ENCODE data around the gene ANKFY1. TPM values are rescaled to one million over a fixed set of nuclear protein-coding genes. Genes with fewer than 3 reads are reported as not detected.

ANKFY1 gene
- total RNA-seq, 1 experiment from 2014 or later: 18.5 TPM

DNA sequence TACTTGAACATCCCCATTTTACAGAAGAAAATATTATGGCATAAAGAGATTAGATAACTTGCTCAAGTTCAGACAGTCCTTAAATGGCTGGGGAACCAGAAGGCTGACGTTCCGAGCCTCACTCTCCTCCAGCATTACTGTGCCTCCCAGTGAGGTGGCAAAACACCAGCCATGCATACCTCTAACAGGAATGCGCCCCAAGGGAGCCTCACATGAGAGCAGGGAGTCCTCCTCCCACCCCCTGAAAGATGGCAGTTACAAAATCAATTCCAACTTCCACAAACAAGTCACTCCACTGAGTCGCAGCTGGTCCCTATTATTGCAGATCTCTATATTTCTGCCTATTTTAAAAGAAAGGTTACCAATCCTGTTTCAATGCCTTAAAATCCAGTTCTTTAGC, 55.5 kb downstream of the ANKFY1 start:
- no TSS peak for BruUV-seq (replicated peaks)
- no peak for ATAC-seq
- Histone ChIP-seq H3K4me3 (ENCODE audit: low read length) (no peak overlapping the region), H3K36me3 (ENCODE audit: low read depth, low read length) (peaks cover 17% of the 10 kb centered on the region), H3K4me2 (ENCODE audit: low read length) (no peak overlapping the region), H3K79me2 (ENCODE audit: low read length) (no peaks in the 10 kb centered on the region), H3K27ac (ENCODE audit: low read length) (no peak overlapping the region), H3K4me1 (ENCODE audit: insufficient read depth, low read length) (no peaks in the 10 kb centered on the region), H2AFZ (ENCODE audit: low read length) (no peak overlapping the region), H3K9ac (ENCODE audit: low read length) (no peak overlapping the region), H3F3A (ENCODE audit: low read length, unreplicated experiment) (no peaks in the 10 kb centered on the region), H3K9me2 (replicated peaks; ENCODE audit: low read length) (no peaks in the 10 kb centered on the region), H3K27me3 (ENCODE audit: low read length) (no peaks in the 10 kb centered on the region), H4K20me1 (ENCODE audit: low read length) (no peaks in the 10 kb centered on the region), H3K9me3 (ENCODE audit: low read length) (no peaks in the 10 kb centered on the region)
- TF ChIP-seq EZH2 (IDR thresholded peaks at IDR 0.05; ENCODE audit: low read length, unreplicated experiment): no peak
- no peak for TF ChIP-seq EZH2phosphoT487 (IDR thresholded peaks at IDR 0.05; ENCODE audit: borderline replicate concordance, low read length)
- TF ChIP-seq, protein P1, sequence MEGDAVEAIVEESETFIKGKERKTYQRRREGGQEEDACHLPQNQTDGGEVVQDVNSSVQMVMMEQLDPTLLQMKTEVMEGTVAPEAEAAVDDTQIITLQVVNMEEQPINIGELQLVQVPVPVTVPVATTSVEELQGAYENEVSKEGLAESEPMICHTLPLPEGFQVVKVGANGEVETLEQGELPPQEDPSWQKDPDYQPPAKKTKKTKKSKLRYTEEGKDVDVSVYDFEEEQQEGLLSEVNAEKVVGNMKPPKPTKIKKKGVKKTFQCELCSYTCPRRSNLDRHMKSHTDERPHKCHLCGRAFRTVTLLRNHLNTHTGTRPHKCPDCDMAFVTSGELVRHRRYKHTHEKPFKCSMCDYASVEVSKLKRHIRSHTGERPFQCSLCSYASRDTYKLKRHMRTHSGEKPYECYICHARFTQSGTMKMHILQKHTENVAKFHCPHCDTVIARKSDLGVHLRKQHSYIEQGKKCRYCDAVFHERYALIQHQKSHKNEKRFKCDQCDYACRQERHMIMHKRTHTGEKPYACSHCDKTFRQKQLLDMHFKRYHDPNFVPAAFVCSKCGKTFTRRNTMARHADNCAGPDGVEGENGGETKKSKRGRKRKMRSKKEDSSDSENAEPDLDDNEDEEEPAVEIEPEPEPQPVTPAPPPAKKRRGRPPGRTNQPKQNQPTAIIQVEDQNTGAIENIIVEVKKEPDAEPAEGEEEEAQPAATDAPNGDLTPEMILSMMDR (conservative IDR thresholded peaks at IDR 0.05; ENCODE audit: low read depth, low read length): no peak
- CTCF ChIA-PET: no interaction called here
- POLR2A ChIA-PET (ENCODE audit: unreplicated experiment): no interaction called here
- intact Hi-C loops (cut with micrococcal nuclease): no loop called here
- DNase-seq: no peak

DNA sequence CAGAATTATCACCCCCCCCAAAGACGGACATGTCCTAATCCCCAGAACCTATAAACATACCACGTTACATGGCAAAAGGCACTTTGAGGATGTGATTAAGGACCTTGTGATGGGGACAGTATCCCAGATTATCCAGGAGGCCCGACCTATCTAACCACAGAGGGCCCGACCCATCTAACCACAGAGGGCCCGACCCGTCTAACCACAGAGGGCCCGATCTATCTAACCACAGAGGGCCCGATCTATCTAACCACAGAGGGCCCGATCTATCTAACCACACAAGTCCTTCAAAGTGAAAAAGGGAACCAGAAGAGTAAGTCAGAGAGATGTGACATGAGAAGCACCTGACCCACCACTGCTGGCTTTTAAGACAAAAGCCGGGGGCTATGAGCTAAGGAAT, 56.8 kb downstream of the ANKFY1 start:
- Histone ChIP-seq H3K9me3 (ENCODE audit: low read length) (no peaks in the 10 kb centered on the region), H3K9me2 (replicated peaks; ENCODE audit: low read length) (no peaks in the 10 kb centered on the region), H3K36me3 (ENCODE audit: low read depth, low read length) (peaks cover 17% of the 10 kb centered on the region), H3K4me2 (ENCODE audit: low read length) (no peak overlapping the region), H3K9ac (ENCODE audit: low read length) (no peak overlapping the region), H3F3A (ENCODE audit: low read length, unreplicated experiment) (no peaks in the 10 kb centered on the region), H4K20me1 (ENCODE audit: low read length) (no peaks in the 10 kb centered on the region), H3K79me2 (ENCODE audit: low read length) (no peaks in the 10 kb centered on the region), H3K27me3 (ENCODE audit: low read length) (no peaks in the 10 kb centered on the region), H3K4me3 (ENCODE audit: low read length) (no peak overlapping the region), H3K4me1 (ENCODE audit: insufficient read depth, low read length) (no peaks in the 10 kb centered on the region), H2AFZ (ENCODE audit: low read length) (no peak overlapping the region), H3K27ac (ENCODE audit: low read length) (no peak overlapping the region)
- DNase-seq: no peak
- no peak for ATAC-seq
- POLR2A ChIA-PET (ENCODE audit: unreplicated experiment): no interaction called here
- intact Hi-C loops (cut with micrococcal nuclease): no loop called here
- no TSS peak for BruUV-seq (replicated peaks)
- CTCF ChIA-PET: interaction anchor here (0.6 kb wide), 1 partner anchor 46 kb away, joined by 5 read pairs; no protein-coding TSS in a partner anchor
- TF ChIP-seq, protein P1 (conservative IDR thresholded peaks at IDR 0.05; ENCODE audit: low read depth, low read length): no peak
- no peak for TF ChIP-seq EZH2phosphoT487 (IDR thresholded peaks at IDR 0.05; ENCODE audit: borderline replicate concordance, low read length)
- TF ChIP-seq EZH2 (IDR thresholded peaks at IDR 0.05; ENCODE audit: low read length, unreplicated experiment): no peak

DNA sequence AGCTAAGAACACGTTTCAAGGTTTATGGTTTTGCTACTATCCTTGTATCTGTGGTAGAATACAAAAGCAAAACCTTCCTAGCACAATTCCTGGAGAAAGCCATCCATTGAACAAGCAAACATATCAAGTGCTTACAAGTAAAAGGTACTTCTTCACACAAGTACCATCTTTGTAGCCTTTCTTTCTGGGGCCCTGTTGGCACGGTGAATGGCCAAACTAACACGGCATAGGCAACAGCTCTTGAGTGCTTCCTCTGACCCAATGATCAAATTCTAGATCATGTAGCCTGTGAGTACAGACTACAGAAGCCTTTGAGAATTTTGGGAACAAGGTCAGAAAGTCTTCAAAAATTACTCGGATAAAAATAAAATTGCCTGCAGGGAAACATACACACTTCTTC, 57.9 kb downstream of the ANKFY1 start:
- no peaks in the 10 kb centered on the region for H4K20me1 ChIP-seq (ENCODE audit: low read length)
- no peaks in the 10 kb centered on the region for H3K79me2 ChIP-seq (ENCODE audit: low read length)
- no peaks in the 10 kb centered on the region for H3K4me1 ChIP-seq (ENCODE audit: insufficient read depth, low read length)
- H3F3A ChIP-seq (ENCODE audit: low read length, unreplicated experiment): no peaks in the 10 kb centered on the region
- TF ChIP-seq EZH2phosphoT487 (IDR thresholded peaks at IDR 0.05; ENCODE audit: borderline replicate concordance, low read length): no peak
- no peak for TF ChIP-seq EZH2 (IDR thresholded peaks at IDR 0.05; ENCODE audit: low read length, unreplicated experiment)
- TF ChIP-seq, protein P1 (conservative IDR thresholded peaks at IDR 0.05; ENCODE audit: low read depth, low read length): no peak
- no peak overlapping the region for H3K27ac ChIP-seq (ENCODE audit: low read length)
- no peak overlapping the region for H3K9ac ChIP-seq (ENCODE audit: low read length)
- ATAC-seq: no peak
- no peak overlapping the region for H3K4me2 ChIP-seq (ENCODE audit: low read length)
- intact Hi-C loops (cut with micrococcal nuclease): no loop called here
- BruUV-seq (replicated peaks): no TSS peak
- H2AFZ ChIP-seq (ENCODE audit: low read length): no peak overlapping the region
- H3K36me3 ChIP-seq (ENCODE audit: low read depth, low read length): peaks cover 17% of the 10 kb centered on the region
- H3K9me3 ChIP-seq (ENCODE audit: low read length): no peaks in the 10 kb centered on the region
- DNase-seq: no peak
- H3K4me3 ChIP-seq (ENCODE audit: low read length): no peak overlapping the region
- ChIA-PET CTCF (interaction anchor here (0.7 kb wide), 1 partner anchor 39 kb away, joined by 4 read pairs; no protein-coding TSS in a partner anchor), POLR2A (ENCODE audit: unreplicated experiment) (no interaction called here)
- H3K27me3 ChIP-seq (ENCODE audit: low read length): no peaks in the 10 kb centered on the region
- no peaks in the 10 kb centered on the region for H3K9me2 ChIP-seq (replicated peaks; ENCODE audit: low read length)

All from PC-3 (cell line).